GM21360 (cell line): ENCODE results near the gene TXNDC12.
"Not testable (repeated sequence)": the region's sequence is repeated elsewhere in the genome, so short reads cannot be mapped to it uniquely, and the experiment has no call there.

Experiments used
- ATAC-seq: cut with Tn5 transposase; IDR thresholded peaks from one replicate; pipeline ENCODE4 v1.9.1; 2021; ENCODE audit warnings: mild to moderate bottlenecking, moderate library complexity; ENCODE audit not compliant: unreplicated experiment

Gene TXNDC12

DNA sequence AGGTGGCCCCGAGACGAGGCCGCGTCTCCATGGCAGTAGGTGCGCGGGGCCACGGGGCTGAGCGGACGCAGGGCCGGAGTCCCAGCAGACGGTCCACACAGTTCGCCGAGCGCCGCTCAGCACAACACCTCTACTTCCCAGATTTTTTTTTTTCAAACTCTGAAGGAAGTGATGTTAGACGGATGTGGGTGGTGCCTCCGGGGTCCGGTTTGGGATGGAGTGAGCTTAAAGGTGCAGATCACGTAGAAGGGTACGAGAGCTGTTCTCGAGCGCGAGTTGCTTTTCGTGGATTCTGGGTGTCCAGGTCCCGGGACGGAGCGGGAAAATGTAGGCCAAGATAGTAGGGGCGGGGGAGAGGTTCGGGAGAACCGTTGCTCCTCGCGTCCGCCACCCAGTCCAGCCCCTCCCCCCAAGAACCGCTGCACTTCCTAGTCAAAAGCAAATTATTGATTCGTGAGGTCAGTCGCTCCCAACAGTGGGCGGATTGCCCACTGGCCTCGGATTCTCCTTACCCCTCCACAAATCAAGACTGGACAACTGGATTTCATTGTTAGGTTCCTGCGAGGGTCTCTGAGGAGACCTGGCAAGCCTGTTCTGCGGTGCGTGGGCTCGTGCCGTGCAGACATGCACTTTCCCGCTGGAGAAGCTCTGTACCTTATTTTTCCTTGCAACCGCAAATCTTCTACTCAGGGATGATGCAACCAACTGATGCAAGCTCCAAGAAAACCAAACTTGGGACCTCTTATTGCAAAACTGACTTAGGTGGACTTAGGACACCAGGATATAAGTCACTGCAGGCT is at the start of gene TXNDC12:
TXNDC12 (minus strand) TSS at position 126 of the 800 bp plus-strand sequence; CDS start at position 31, 95 bp downstream.
- ATAC-seq = peak; percentile 33

DNA sequence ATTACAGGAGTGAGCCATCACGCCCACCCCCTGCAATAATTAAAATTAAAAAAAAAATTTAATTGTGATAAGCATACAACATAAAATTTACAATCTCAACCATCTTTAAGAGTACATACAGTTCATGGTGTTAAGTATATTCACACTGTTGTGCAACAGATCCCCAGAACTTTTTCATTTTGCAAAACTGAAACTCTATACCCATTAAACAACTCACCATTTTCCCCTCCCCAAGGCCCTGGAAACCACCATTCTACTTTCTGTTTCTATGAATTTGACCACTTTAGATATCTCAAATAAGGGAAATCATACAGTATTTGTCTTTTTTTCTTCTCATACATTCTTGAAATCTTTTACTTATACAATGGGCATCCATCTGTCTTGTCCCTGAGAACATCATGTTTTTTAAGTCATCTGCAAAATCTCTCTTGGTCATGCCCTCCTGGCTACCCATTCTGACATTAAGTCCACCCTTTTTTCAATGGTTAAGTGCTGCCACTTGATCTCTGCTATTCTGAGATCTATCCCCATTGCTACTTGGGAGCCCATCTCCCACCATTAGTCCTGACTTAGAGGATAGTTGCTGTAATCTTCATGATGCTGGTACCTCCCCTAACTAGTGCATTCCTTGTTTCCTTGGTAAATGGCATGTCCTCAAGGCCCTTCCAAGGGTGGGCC is 47.5 kb upstream of the TXNDC12 start:
- ATAC-seq = no peak

DNA sequence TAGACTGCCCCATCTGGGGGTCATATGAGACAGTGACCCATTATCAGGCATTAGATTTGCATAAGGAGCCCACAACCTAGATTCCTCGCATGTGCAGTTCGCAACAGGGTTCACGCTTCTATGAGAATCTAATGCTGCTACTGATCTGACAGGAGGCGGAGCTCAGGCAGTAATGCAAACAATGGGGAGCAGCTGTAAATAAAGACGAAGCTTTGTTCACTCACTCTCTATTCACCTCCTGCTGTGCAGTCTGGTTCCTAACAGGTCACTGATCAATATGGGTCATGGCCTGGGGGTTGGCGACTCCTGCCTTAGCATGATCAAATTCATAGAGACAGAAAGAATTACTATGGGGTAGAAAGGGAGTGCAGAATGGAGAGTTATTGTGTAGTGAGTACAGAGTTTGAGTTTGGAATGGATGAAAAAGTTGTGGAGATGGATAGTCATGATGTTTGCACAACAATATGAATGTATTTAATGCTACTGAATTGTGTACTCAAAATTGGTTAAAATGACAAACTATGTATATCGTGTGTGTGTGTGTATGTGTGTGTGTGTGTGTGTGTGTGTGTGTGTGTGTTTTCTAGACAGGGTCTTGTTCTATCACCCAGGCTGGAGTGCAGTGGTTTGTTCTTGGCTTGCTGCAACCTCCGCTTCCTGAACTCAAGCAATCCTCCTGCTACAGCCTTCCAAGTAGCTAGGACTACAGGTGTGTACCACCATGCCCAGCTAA is 43.3 kb upstream of the TXNDC12 start:
- ATAC-seq = no peak

DNA sequence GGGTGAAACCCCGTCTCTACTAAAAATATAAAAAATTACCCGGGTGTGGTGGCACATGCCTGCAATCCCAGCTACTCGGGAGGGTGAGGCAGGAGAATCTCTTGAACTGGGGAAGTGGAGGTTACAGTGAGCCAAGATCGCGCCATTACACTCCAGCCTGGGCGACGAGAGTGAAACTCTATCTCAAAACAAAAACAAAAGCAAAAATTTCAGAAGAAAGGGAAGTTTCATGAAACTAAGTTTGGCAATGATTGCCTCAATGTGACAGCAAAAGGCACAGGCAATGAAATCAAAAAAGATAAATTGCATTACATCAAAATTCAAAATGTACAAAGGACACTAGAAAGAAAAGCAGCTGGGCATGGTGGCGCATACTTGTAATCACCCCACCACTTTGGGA is 41.2 kb upstream of the TXNDC12 start:
- no peak for ATAC-seq

DNA sequence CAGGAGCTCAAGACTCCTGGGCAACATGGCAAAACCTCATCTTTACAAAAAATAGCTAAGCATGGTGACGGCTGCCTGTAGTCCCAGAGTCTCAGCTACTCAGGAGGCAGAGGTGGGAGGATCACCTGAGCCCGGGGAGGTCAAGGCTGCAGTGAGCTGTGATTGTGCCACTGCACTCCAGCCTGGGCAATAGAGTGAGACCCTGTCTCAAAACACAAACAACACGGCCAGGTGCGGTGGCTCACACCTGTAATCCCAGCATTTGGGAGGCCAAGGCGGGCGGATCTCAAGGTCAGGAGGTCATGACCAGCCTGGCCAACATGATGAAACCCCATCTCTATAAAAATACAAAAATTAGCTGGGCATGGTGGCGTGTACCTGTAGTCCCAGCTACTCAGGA is 39.3 kb upstream of the TXNDC12 start:
- ATAC-seq = not testable (repeated sequence)

DNA sequence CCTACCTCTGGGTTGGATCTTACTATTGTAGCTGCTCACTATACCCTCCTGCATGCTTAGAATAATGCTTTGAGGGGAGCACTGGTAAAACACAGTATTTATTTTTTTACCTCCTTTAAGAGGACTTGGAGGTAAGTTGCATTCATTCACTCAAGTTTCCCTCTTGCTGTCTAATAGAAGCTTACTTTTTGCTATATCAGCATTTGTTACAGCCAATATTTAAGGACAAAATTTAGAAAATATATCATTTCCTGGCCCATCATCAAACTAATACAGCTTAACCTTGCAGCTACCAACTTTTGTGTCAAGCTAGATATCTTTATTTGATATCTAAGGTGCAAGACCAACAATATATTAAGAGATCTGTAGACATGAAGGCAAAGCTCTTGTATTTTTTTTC is 32.9 kb upstream of the TXNDC12 start:
- not testable (repeated sequence) for ATAC-seq

DNA sequence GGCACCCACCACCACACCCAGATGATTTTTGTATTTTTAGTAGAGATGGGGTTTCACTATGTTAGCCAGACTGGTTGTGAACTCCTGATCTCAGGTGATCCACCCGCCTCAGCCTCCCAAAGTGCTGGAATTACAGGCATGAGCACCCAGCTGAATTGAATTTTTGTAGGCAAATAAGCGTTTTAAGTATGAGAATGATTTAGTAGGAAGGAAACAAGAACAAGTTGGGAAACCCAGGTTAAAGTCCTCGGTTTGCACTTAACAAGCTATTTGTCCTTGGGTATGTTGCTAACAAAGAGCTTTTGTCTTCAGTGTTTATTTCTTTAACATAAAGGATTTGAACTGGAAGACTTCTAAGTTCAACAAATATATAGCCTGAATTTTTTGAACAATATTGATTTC is 25.0 kb upstream of the TXNDC12 start:
- ATAC-seq = no peak

DNA sequence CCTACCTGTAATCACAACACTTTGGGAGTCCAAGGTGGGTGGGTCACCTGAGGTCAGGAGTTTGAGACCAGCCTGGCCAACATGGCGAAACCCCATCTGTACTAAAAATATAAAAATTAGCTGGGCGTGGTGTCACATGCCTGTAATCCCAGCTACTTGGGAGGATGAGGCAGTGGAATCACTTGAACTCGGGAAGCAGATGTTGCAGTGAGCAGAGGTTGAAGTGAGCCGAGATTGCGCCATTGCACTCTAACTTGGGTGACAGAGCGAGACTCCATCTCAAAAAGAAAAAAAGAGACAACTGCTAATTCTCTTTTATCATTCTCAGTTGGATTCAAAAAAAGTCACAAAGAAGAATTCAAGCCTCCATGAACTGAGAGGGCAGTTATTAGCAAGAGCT is 22.3 kb upstream of the TXNDC12 start:
- ATAC-seq = not testable (repeated sequence)

DNA sequence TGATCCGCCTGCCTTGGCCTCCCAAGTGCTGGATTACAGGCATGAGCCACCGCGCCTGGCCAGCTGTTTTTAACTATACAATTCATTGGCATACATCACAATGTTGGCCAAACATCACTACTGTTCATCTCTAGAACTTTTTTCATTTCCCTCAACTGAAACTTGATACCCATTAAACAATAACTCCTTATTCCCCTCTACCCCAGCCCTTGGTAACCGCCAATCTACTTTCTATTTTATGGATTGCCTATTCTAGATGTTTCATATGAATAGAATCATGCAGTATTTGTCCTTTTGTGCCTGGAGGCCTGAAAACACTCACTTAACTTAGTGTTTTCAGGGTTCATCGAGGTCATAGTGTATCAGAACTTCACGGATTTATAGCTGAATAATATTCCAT is 17.3 kb upstream of the TXNDC12 start:
- ATAC-seq = no peak

DNA sequence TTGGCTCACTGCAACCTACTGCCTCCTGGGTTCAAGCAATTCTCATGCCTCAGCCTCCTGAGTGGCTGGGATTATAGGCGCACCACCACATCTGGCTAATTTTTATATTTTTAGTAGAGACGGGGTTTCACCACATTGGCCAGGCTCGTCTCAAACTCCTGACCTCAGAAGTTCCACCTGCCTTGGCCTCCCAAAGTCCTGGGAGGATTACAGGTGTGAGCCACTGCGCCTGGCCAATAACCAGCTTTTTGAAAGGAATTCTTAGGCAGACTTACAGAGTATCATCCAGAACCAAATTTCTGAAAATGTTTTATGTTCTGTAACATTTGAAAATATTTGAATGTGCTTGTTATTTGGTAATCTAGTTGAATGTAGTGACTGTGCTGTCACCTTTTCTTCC is 15.7 kb upstream of the TXNDC12 start:
- ATAC-seq = no peak

DNA sequence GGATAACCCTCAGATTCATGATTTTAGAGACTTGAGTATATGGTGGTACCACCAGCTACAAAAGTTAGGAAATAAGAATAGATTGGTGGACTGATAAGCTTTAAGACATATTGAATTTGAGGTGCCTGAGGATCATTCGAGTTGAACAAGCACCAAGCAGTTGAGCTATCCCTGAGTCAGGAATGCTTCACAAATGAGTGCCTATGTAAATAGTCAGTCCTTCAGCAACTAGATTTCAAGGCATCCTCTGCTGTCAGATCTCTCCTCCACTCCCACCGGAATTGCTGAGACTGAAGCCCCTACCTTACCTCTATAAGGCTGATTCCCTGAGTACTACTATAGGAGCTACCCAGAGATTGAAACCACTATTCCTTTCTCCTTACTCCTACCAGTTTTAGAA is 8.2 kb upstream of the TXNDC12 start:
- ATAC-seq = no peak

DNA sequence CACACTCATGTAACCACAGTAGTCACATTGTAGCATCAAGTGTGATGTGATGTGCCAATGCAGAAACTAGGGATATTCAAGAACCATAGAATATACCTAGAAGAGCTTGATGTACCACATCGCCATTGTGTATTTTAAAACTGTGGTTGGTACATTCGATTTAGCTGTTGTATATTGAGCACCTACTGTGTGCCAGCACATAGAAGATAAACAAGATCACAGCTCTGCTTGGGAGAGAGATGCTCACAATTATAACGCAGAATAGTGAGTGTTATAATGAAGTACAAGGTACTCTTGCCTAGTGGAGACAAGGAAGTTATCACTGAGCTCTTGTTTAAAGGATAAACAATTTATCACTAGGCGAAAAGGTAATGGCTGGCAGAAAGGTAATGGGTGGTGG is 5.8 kb upstream of the TXNDC12 start:
- ATAC-seq = no peak

DNA sequence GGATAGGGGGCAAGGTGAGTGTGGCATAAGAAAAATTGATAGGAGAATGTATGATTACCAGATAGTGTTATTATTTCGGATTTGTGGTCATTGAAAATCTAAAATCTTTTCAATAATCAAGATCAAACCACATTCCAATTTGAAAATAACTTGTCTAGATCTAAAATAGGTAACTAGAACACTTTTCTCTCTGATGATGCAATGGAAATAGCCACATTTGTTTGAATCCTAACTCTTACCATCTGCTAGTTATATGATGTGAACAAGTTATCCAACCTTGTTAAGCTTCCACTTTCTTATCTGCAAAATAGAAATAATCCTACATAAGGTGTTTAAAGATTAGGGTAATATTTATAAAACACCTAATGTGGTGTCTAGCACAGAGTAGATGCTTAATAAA is 4.9 kb upstream of the TXNDC12 start:
- ATAC-seq = no peak

DNA sequence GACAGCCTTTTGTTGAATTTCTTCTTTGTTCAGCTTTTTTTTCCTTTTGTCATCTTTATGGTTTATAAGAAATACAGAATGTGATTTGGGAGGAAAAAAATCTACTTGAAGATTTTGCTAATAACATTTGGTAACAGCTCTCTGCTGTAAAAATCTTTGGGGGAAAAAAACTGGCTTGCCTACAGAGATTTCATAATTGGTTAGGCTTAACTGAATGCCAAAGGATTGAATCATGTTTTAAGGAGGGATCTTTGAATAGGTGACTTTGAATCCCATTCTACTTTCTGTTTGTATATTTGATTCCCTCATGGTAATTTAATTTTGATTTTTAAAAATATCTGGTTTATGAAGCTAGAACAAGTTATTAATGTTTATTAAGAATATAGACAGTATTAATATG is 4.3 kb upstream of the TXNDC12 start:
- ATAC-seq = no peak

DNA sequence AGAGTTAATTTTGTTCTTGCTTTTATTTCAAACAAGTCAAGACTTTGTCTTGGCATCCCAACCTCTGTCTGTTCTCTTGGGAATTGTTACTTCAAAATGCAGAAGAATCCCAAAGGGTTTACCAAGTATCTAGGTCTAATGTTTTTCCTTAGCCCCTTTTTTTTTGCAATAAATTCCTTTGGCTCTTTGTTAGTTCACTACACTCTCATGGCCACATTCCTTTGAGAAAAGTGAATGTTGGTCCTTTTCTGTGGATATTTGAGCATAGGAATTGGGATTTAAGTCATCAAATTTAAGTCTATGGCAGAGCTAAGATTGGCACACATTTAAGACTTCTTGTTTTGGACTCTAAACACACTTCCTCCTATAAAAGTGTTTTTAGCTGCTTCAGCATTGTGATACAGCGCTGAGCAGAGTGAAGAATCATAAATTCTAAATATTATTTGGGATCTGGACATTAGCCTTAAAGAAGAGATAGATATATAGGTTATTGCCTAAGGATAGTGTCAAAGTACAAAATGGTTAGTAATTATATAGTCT is 3.0 kb upstream of the TXNDC12 start:
- ATAC-seq = no peak

DNA sequence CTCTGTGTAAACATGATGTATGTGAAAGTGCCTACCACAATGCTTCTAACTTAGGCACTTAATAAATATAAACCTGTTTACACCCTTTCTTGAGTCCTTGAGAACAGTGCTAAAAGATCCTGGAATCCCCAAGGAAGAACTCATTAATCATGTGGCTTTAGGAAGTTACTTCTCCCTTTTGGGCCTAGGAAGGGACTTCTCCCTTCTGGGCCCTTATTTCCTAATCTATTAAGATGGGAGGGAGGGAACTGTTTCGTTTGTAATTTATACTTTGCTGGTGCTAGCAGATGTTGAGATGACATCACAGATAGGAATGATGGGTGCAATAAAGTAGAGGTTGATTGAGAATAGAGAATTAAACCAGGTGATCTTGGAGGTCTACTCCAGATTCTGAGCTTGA is 2.3 kb upstream of the TXNDC12 start:
- ATAC-seq = no peak

DNA sequence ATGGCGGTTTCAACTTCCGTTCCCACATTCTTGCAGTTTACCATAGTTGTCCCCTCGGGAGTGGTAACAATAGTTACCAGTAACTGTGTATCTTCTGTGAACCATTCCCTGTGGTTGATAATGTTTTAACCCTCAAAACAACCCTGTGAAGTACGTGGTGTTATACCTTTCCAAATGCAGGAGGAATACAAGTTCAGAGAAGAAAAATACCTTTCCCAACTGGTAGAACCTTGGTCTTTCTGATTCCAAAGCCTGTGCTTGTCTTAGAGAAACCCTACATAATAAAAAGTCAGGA is 1.9 kb upstream of the TXNDC12 start:
- ATAC-seq = peak; percentile 32

DNA sequence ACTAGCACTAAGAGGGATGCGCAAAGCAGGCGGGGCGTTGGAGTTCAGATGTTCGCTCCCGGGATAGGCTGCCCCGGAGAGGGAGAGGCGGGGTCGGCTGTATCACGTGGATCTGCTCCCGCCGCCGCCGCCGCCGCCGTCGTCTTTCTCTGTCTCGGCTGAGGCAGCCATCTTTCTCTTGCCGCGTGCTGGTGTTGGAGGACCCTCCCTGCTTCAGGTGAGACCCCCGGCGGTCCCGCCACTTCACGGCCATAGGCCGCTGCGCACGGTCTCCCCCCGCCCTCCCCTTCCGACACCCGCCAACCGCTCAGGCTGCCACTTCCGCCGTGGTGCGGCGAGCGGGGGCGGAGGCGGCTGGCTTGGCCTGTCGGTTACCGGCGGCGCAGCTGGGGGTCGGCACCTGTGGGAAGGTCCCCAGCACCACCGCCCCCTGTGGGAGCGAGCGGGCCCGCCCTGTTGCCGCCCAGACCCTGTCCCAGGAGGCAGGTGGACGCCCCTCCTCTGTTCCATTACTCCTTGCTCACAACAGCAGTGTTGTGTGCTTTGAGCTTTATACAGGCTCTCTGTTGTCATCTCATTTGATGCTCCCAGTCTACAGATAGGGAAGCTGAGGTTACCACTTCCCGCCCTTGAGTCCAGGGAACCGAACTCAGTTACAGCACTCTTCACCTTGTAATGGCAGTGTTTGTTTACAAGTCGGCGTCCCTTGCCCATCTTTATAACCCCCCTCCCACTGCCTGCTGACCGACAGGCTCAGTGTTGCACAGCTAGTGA is 1.4 kb upstream of the TXNDC12 start, which contains the start of gene BTF3L4:
BTF3L4 (plus strand) TSS at position 133 of the 774 bp plus-strand sequence. CDS start 3,553 bp downstream, outside the sequence.
- ATAC-seq = peak; percentile 82

DNA sequence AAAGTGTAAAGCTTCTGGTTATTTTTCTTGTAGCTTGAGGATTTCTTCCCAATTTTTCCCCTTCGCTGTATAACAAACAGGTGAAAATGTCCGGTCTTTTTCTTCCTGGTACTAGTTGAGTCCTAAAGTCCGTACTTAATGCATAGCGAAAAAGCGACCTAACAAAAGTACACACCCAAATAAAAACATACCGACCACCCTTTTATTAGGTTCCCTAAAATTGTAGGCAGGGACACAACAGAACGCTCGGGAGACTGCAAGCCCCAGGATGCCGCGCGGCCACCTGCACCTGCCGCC is 823 bp upstream of the TXNDC12 start:
- ATAC-seq = no peak

DNA sequence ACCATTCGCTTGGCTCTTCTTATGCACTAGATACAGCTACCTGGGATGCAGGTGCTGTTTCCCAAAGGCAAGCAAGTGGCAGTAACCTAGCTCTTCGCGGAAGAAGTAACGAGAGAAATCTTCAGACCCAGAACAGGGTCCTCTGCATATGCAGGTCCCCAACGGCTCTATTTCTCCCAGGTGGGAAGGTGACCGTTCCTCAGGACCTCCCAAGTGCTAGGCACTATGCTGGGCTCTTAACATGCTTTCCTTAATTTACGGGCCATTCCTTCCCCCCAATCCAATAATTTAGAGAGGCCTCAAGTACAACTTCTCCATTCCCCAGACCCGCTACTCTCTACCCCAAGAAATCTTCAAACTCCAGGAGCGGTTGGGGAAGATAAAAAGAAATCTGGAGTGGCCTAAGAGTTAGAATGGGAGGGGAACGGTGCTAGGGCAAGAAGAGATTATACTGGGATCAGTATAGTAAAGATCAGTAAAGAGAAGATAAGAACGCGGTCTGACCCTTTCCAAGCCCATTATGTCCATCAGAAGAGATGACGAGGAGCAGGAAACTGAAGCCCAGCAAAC is 410 bp downstream of the TXNDC12 start:
- no peak for ATAC-seq

DNA sequence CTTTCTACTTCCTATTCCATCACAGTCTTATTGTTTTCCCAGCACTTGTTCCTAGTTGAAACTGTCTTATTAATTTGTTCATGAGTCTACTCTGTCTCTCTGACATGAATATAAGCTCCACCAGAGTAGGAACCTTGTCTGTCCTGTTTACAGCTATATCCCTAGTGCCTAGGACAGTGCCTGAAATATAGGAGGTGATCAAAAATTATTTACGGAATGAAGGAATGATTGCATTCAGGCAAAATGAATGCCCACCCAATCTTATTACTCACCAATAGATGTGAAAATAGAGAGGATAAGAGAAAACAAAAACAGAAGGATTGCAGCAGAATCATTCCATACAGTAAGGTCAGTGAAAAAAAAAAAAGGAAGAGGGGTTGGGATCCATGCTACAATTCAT is 1.1 kb downstream of the TXNDC12 start:
- no peak for ATAC-seq
